Endothelial cell of umbilical vein (primary cell): Measurements from ENCODE around the gene MAFF. TPM values are rescaled to one million over a fixed set of nuclear protein-coding genes. Genes with fewer than 3 reads are reported as not detected.

Experiments used
- BruUV-seq: library from RNA; stranded (reverse); fragments of 400-500 nt; replicated peaks from 2 replicates; lab custom pipeline; 2021; lab: Mats Ljungman, UMichigan
- CTCF ChIA-PET: fragments of 300-600, 350-600 bp; sonication (Branson Sonifier 250); formaldehyde crosslinking; loops from one replicate; lab custom pipeline; 2021; ENCODE audit warnings: antibody characterized with exemption, inconsistent platforms; lab: Charles Lee
- POLR2A ChIA-PET: fragments of 300-600, 350-600 bp; sonication (Branson Sonifier 250); formaldehyde crosslinking; loops from one replicate; lab custom pipeline; 2021; ENCODE audit warnings: antibody characterized with exemption, inconsistent platforms; lab: Charles Lee
- DNase-seq: peaks from one replicate; pipeline ENCODE4 v3.0.0-alpha.2; 2011; ENCODE audit warnings: low read depth, low spot score
- FAIRE-seq: peaks from 2 replicates; lab custom pipeline; 2011; peaks lifted over from hg19 to GRCh38; lab: Jason Lieb, UNC
- H2AFZ ChIP-seq: 2 replicates; pipeline ENCODE4 v1.6.0; 2012; ENCODE audit warnings: low read depth, low read length, control low read depth, inconsistent platforms
- H3K27ac ChIP-seq: 2 replicates; pipeline ENCODE4 v1.5.1; 2011; ENCODE audit warnings: low read depth, mild to moderate bottlenecking, control low read depth, low read length, moderate library complexity; ENCODE audit not compliant: insufficient read depth
- H3K27me3 ChIP-seq, 2 experiments: 2 replicates each; pipeline versions ENCODE4 v1.6.0 to v1.6.1; 2011; ENCODE audit warnings: low read length in 2 of 2, mixed read lengths in 1 of 2; ENCODE audit not compliant: control insufficient read depth in 2 of 2, insufficient read depth in 2 of 2
- H3K36me3 ChIP-seq, 2 experiments: 2 replicates in 1 of 2; 3 replicates in 1 of 2; pipeline ENCODE4 v1.5.1; 2011; ENCODE audit warnings: low read length in 2 of 2, mild to moderate bottlenecking in 1 of 2, moderate library complexity in 1 of 2; ENCODE audit not compliant: control insufficient read depth in 2 of 2, insufficient read depth in 2 of 2; ENCODE audit errors: extremely low read depth in 1 of 2
- H3K4me1 ChIP-seq: 3 replicates; pipeline ENCODE4 v1.5.1; 2011; ENCODE audit warnings: mild to moderate bottlenecking, low read length; ENCODE audit not compliant: control insufficient read depth, insufficient read depth; ENCODE audit errors: extremely low read depth
- H3K4me2 ChIP-seq: 2 replicates; pipeline ENCODE4 v1.6.1; 2011; ENCODE audit warnings: low read length, control low read depth, mixed read lengths; ENCODE audit not compliant: insufficient read depth
- H3K4me3 ChIP-seq, 3 experiments: fragments of 200-600 bp in 1 of 3; sonication (generic), shearing (Covaris generic) in 1 of 3; replicated peaks in 1 of 3; 2 replicates each; pipeline ENCODE4 v1.5.1; 2011 to 2016; ENCODE audit warnings: control low read depth in 3 of 3, low read length in 3 of 3, mild to moderate bottlenecking in 2 of 3, inconsistent platforms in 1 of 3, low read depth in 1 of 3, moderate library complexity in 1 of 3; ENCODE audit not compliant: insufficient read depth in 1 of 3
- H3K79me2 ChIP-seq: 2 replicates; pipeline ENCODE4 v1.6.0; 2012; ENCODE audit warnings: low read length, inconsistent platforms; ENCODE audit not compliant: control insufficient read depth, insufficient read depth
- H3K9ac ChIP-seq: replicated peaks from 2 replicates; pipeline ENCODE3; 2011; ENCODE audit warnings: low read length, control low read depth; ENCODE audit not compliant: insufficient read depth; ENCODE audit errors: extremely low read depth
- H3K9me1 ChIP-seq: replicated peaks from 3 replicates; pipeline ENCODE4 v1.6.0; 2011; ENCODE audit warnings: mild to moderate bottlenecking, low read length; ENCODE audit not compliant: control insufficient read depth, insufficient read depth; ENCODE audit errors: extremely low read depth
- H3K9me3 ChIP-seq: replicated peaks from 2 replicates; pipeline ENCODE4 v1.5.1; 2012; ENCODE audit warnings: low read length, inconsistent platforms; ENCODE audit not compliant: control insufficient read depth, insufficient read depth
- H4K20me1 ChIP-seq: replicated peaks from 2 replicates; pipeline ENCODE3; 2011; ENCODE audit warnings: mild to moderate bottlenecking, low read length; ENCODE audit not compliant: control insufficient read depth, insufficient read depth; ENCODE audit errors: extremely low read depth
- CTCF ChIP-seq, 2 donors: IDR thresholded peaks; 1 replicate in 1 of 2; 2 replicates in 1 of 2; pipeline ENCODE4 v1.5.1; 2011; ENCODE audit warnings: low read length in 2 of 2, mild to moderate bottlenecking in 2 of 2, moderate library complexity in 2 of 2, control low read depth in 1 of 2, inconsistent platforms in 1 of 2, low read depth in 1 of 2; ENCODE audit not compliant: insufficient read depth in 1 of 2; ENCODE audit errors: extremely low read depth in 1 of 2
- EZH2 ChIP-seq: IDR thresholded peaks from 2 replicates; pipeline ENCODE4 v1.6.1; 2012; ENCODE audit warnings: borderline replicate concordance, low read depth, mild to moderate bottlenecking, moderate library complexity, low read length, inconsistent platforms; ENCODE audit not compliant: severe bottlenecking
- FOS ChIP-seq: IDR thresholded peaks from 2 replicates; pipeline ENCODE4 v1.6.1; 2011; ENCODE audit warnings: mild to moderate bottlenecking, low read length, moderate library complexity, borderline replicate concordance; ENCODE audit not compliant: insufficient read depth
- GATA2 ChIP-seq: IDR thresholded peaks from 2 replicates; pipeline ENCODE4 v1.7.0; 2011; ENCODE audit warnings: low read depth, mild to moderate bottlenecking, moderate library complexity, mixed read lengths, low read length; ENCODE audit not compliant: insufficient read length, insufficient read depth
- JUN ChIP-seq: IDR thresholded peaks from 2 replicates; pipeline ENCODE4 v1.6.1; 2011; ENCODE audit warnings: borderline replicate concordance, low read depth; ENCODE audit not compliant: insufficient read length, insufficient read depth
- MAX ChIP-seq: IDR thresholded peaks from 2 replicates; pipeline ENCODE4 v1.6.1; 2011; ENCODE audit not compliant: insufficient read depth, insufficient read length
- POLR2A ChIP-seq: IDR thresholded peaks from 2 replicates; pipeline ENCODE4 v1.6.1; 2012; ENCODE audit warnings: low read depth, mild to moderate bottlenecking, control low read depth, low read length
- POLR2AphosphoS5 ChIP-seq: IDR thresholded peaks from 2 replicates; pipeline ENCODE4 v1.6.1; 2012; ENCODE audit warnings: low read depth, mild to moderate bottlenecking, control low read depth, low read length, moderate library complexity; ENCODE audit not compliant: insufficient read depth
- dilution Hi-C: fragments of 300-500 bp; cut with MboI; formaldehyde crosslinking; loops from one replicate; pipeline ENCODE4 v1.15.0; 2019; ENCODE audit warnings: low sequenced_read_pairs; ENCODE audit not compliant: extremely low pct_ligation_motif_present
- intact Hi-C: fragments of 100-400 bp; cut with micrococcal nuclease; formaldehyde crosslinking; loops from one replicate; pipeline ENCODE4 v1.10.0; 2022
- polyA plus RNA-seq, 4 experiments: library from polyadenylated mRNA; depleted of rRNA in 3 of 4; stranded (reverse) in 3 of 4; unstranded in 1 of 4; fragments of >200 nt; gene quantifications; 2 replicates each; pipeline versions ENCODE4 v1.2.1 to v1.2.3, GENCODE V29; 2011 to 2012; ENCODE audit warnings: missing spikeins in 1 of 4
- total RNA-seq: library from RNA; stranded (reverse); gene quantifications from 2 replicates; pipeline ENCODE4 v1.2.3, GENCODE V29; 2021

MAFF gene
- total and polyA plus RNA-seq, 2 donors (not counting 3 experiments of a cell fraction or from before 2014, with no cell fraction given), result 29.0 to 61.2 TPM

- no peaks in the 10 kb centered on the region for H3K9me3 ChIP-seq
- peaks cover 27% of the 10 kb centered on the region for H3K79me2 ChIP-seq
- BruUV-seq, result no TSS peak
- dilution Hi-C loops, result no loop called here
- H3K27ac ChIP-seq, result no peak overlapping the region
- POLR2A ChIA-PET, result interaction anchor here (0.6 kb wide), 1 partner anchor 303 kb away, joined by 3 read pairs; no protein-coding TSS in a partner anchor
- H4K20me1 ChIP-seq, result no peaks in the 10 kb centered on the region
- no peaks in the 10 kb centered on the region for H3K36me3 ChIP-seq
- no peak overlapping the region for H3K4me2 ChIP-seq
- FAIRE-seq, result no peak
- H3K4me3 ChIP-seq, result no peak overlapping the region
- intact Hi-C loops, result no loop called here
- peaks cover 19% of the 10 kb centered on the region for H3K4me1 ChIP-seq
- no peak for DNase-seq
- H3K9me1 ChIP-seq, result no peaks in the 10 kb centered on the region
- CTCF ChIA-PET, result interaction anchor here (0.6 to 2.6 kb wide), 3 partner anchors 23 to 86 kb away, joined by 3 to 24 read pairs (median 14); no protein-coding TSS in a partner anchor
- no peak overlapping the region for H3K9ac ChIP-seq
- no peak overlapping the region for H2AFZ ChIP-seq
- no peaks in the 10 kb centered on the region for H3K27me3 ChIP-seq
- TF ChIP-seq FOS (no peak), EZH2 (no peak), MAX (no peak), JUN (no peak), CTCF (IDR thresholded peaks at IDR 0.05; ENCODE audit: extremely low read depth in 1 of 2, insufficient read depth in 1 of 2, low read depth in 1 of 2, low read length in 2 of 2) (no peak), POLR2A (no peak), POLR2AphosphoS5 (no peak), GATA2 (no peak)
Measured at GRCh38 chr22:38199826-38200559, 1.8 kb upstream of the MAFF start.
